Measurements from ENCODE around the gene DDAH1.

DNA sequence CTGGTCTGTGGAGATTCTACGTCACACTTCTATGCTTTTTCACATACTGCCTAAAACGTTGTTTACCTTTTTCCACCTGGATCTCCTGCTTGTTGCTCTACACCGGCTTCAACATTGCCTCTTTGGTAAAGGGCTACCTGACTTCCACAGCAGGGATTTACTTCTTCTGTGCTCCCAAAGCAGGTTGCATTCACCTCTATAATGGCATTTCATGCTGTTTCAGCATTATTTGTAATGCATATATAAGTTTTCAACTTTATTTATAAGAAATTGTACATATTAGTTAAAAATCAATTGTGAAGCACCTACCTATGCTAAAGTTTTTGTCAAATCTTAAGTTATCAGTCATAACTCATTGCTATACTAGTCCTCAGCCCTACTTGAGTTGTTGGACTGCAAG lies 55.4 kb downstream of the DDAH1 start:
- TF ChIP-seq POLR2A (IDR thresholded peaks at IDR 0.05), result no peak
- TF ChIP-seq, protein P1, sequence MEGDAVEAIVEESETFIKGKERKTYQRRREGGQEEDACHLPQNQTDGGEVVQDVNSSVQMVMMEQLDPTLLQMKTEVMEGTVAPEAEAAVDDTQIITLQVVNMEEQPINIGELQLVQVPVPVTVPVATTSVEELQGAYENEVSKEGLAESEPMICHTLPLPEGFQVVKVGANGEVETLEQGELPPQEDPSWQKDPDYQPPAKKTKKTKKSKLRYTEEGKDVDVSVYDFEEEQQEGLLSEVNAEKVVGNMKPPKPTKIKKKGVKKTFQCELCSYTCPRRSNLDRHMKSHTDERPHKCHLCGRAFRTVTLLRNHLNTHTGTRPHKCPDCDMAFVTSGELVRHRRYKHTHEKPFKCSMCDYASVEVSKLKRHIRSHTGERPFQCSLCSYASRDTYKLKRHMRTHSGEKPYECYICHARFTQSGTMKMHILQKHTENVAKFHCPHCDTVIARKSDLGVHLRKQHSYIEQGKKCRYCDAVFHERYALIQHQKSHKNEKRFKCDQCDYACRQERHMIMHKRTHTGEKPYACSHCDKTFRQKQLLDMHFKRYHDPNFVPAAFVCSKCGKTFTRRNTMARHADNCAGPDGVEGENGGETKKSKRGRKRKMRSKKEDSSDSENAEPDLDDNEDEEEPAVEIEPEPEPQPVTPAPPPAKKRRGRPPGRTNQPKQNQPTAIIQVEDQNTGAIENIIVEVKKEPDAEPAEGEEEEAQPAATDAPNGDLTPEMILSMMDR (IDR thresholded peaks at IDR 0.05), result no peak
